Stimulated activated memory B cell treated with anti-CD40 and anti-IgM and Interleukin-4, amounts not matched to agents 10 μg/mL and 1 μg/mL and 100 μg/mL, for 72 hours (primary cell): Measurements from ENCODE around the gene MYO18B.

Experiments
- ATAC-seq: fragments of 150-1000 bp; cut with Tn5 transposase; 2 replicates; pipeline ENCODE4 v1.10.0; 2021
- H3K27ac Mint-ChIP-seq: one replicate; pipeline ENCODE4 v1.8.0; 2022; ENCODE audit warnings: mild to moderate bottlenecking, mixed read lengths
- H3K27me3 Mint-ChIP-seq: one replicate; pipeline ENCODE4 v1.8.0; 2022; ENCODE audit warnings: mixed read lengths
- H3K36me3 Mint-ChIP-seq: one replicate; pipeline ENCODE4 v1.8.0; 2022; ENCODE audit warnings: mixed read lengths
- H3K4me1 Mint-ChIP-seq: one replicate; pipeline ENCODE4 v1.8.0; 2022; ENCODE audit warnings: mixed read lengths
- H3K4me3 Mint-ChIP-seq: one replicate; pipeline ENCODE4 v1.8.0; 2022; ENCODE audit warnings: mild to moderate bottlenecking, moderate library complexity, mixed read lengths
- H3K9me3 Mint-ChIP-seq: one replicate; pipeline ENCODE4 v1.8.0; 2022; ENCODE audit warnings: mixed read lengths

The MYO18B gene

GRCh38 chr22:25919452-25919851, 177.5 kb downstream of the MYO18B start:
- Mint-ChIP-seq H3K9me3 (peaks cover 5% of the 10 kb centered on the region), H3K27ac (no peak overlapping the region), H3K27me3 (peaks cover 38% of the 10 kb centered on the region), H3K36me3 (no peaks in the 10 kb centered on the region), H3K4me3 (no peak overlapping the region), H3K4me1 (no peaks in the 10 kb centered on the region)
- ATAC-seq: no peak

- H3K27me3 Mint-ChIP-seq: peaks cover 42% of the 10 kb centered on the region
- H3K4me1 Mint-ChIP-seq: no peaks in the 10 kb centered on the region
- H3K27ac Mint-ChIP-seq: no peak overlapping the region
- ATAC-seq: no peak
- H3K4me3 Mint-ChIP-seq: no peak overlapping the region
- peaks cover 8% of the 10 kb centered on the region for H3K9me3 Mint-ChIP-seq
- no peaks in the 10 kb centered on the region for H3K36me3 Mint-ChIP-seq
Observed at GRCh38 chr22:25922141-25922540, 180.2 kb downstream of the MYO18B start.

GRCh38 chr22:25923914-25924313, 181.9 kb downstream of the MYO18B start:
- H3K9me3 Mint-ChIP-seq: peaks cover 10% of the 10 kb centered on the region
- no peaks in the 10 kb centered on the region for H3K4me1 Mint-ChIP-seq
- H3K27me3 Mint-ChIP-seq: peaks cover 38% of the 10 kb centered on the region
- H3K27ac Mint-ChIP-seq: no peak overlapping the region
- H3K4me3 Mint-ChIP-seq: no peak overlapping the region
- no peak for ATAC-seq
- no peaks in the 10 kb centered on the region for H3K36me3 Mint-ChIP-seq

GRCh38 chr22:25928038-25928437, 186.1 kb downstream of the MYO18B start:
- Mint-ChIP-seq H3K27me3 (peaks cover 18% of the 10 kb centered on the region), H3K4me1 (no peaks in the 10 kb centered on the region), H3K27ac (no peak overlapping the region), H3K9me3 (peaks cover 10% of the 10 kb centered on the region), H3K36me3 (no peaks in the 10 kb centered on the region), H3K4me3 (no peak overlapping the region)
- no peak for ATAC-seq

GRCh38 chr22:25929321-25929878, 187.4 kb downstream of the MYO18B start:
- Mint-ChIP-seq H3K36me3 (no peaks in the 10 kb centered on the region), H3K4me1 (no peaks in the 10 kb centered on the region), H3K27ac (no peak overlapping the region), H3K4me3 (no peak overlapping the region), H3K27me3 (peaks cover 5% of the 10 kb centered on the region), H3K9me3 (peaks cover 14% of the 10 kb centered on the region)
- no peak for ATAC-seq

- H3K27me3 Mint-ChIP-seq: peaks cover 3% of the 10 kb centered on the region
- ATAC-seq: no peak
- no peak overlapping the region for H3K27ac Mint-ChIP-seq
- H3K4me3 Mint-ChIP-seq: no peak overlapping the region
- H3K36me3 Mint-ChIP-seq: no peaks in the 10 kb centered on the region
- peaks cover 14% of the 10 kb centered on the region for H3K9me3 Mint-ChIP-seq
- no peaks in the 10 kb centered on the region for H3K4me1 Mint-ChIP-seq
Observed at GRCh38 chr22:25930083-25930482, 188.1 kb downstream of the MYO18B start.

- H3K27ac Mint-ChIP-seq: no peak overlapping the region
- H3K4me1 Mint-ChIP-seq: no peaks in the 10 kb centered on the region
- H3K27me3 Mint-ChIP-seq: peaks cover 10% of the 10 kb centered on the region
- H3K36me3 Mint-ChIP-seq: no peaks in the 10 kb centered on the region
- no peak overlapping the region for H3K4me3 Mint-ChIP-seq
- H3K9me3 Mint-ChIP-seq: peaks cover 14% of the 10 kb centered on the region
- no peak for ATAC-seq
Observed at GRCh38 chr22:25930788-25931310, 188.9 kb downstream of the MYO18B start.

- Mint-ChIP-seq H3K4me3 (no peak overlapping the region), H3K36me3 (no peaks in the 10 kb centered on the region), H3K27ac (no peak overlapping the region), H3K27me3 (peaks cover 15% of the 10 kb centered on the region), H3K4me1 (no peaks in the 10 kb centered on the region), H3K9me3 (peaks cover 4% of the 10 kb centered on the region)
- no peak for ATAC-seq
Observed at GRCh38 chr22:25933158-25933788, 191.3 kb downstream of the MYO18B start.

GRCh38 chr22:25935266-25936058, 193.5 kb downstream of the MYO18B start:
- no peak for ATAC-seq
- H3K27me3 Mint-ChIP-seq: peaks cover 23% of the 10 kb centered on the region
- no peak overlapping the region for H3K4me3 Mint-ChIP-seq
- no peaks in the 10 kb centered on the region for H3K36me3 Mint-ChIP-seq
- no peak overlapping the region for H3K27ac Mint-ChIP-seq
- no peaks in the 10 kb centered on the region for H3K4me1 Mint-ChIP-seq
- H3K9me3 Mint-ChIP-seq: peaks cover 4% of the 10 kb centered on the region

GRCh38 chr22:25938151-25938550, 196.2 kb downstream of the MYO18B start:
- Mint-ChIP-seq H3K9me3 (peaks cover 4% of the 10 kb centered on the region), H3K36me3 (no peaks in the 10 kb centered on the region), H3K27me3 (peaks cover 40% of the 10 kb centered on the region), H3K4me1 (no peaks in the 10 kb centered on the region), H3K4me3 (no peak overlapping the region), H3K27ac (no peak overlapping the region)
- ATAC-seq: no peak

- no peak for ATAC-seq
- Mint-ChIP-seq H3K9me3 (peaks cover 4% of the 10 kb centered on the region), H3K27ac (no peak overlapping the region)
Observed at GRCh38 chr22:25939384-25939783, 197.4 kb downstream of the MYO18B start.

GRCh38 chr22:25940479-25940878, 198.5 kb downstream of the MYO18B start:
- H3K9me3 Mint-ChIP-seq: peaks cover 4% of the 10 kb centered on the region
- ATAC-seq: no peak
- H3K27me3 Mint-ChIP-seq: peaks cover 47% of the 10 kb centered on the region

More at GRCh38 chr22:25939384-25939783, 197.4 kb downstream of the MYO18B start:
- H3K36me3 Mint-ChIP-seq: no peaks in the 10 kb centered on the region
- H3K4me3 Mint-ChIP-seq: no peak overlapping the region
- H3K4me1 Mint-ChIP-seq: no peaks in the 10 kb centered on the region
- peaks cover 53% of the 10 kb centered on the region for H3K27me3 Mint-ChIP-seq

GRCh38 chr22:25941365-25941960, 199.5 kb downstream of the MYO18B start:
- peaks cover 4% of the 10 kb centered on the region for H3K9me3 Mint-ChIP-seq

More at GRCh38 chr22:25940479-25940878, 198.5 kb downstream of the MYO18B start:
- H3K4me1 Mint-ChIP-seq: no peaks in the 10 kb centered on the region
- H3K27ac Mint-ChIP-seq: no peak overlapping the region
- H3K36me3 Mint-ChIP-seq: no peaks in the 10 kb centered on the region
- H3K4me3 Mint-ChIP-seq: no peak overlapping the region

GRCh38 chr22:25942115-25942855, 200.3 kb downstream of the MYO18B start:
- peak; percentile 22 for ATAC-seq
- Mint-ChIP-seq H3K36me3 (no peaks in the 10 kb centered on the region), H3K9me3 (peaks cover 4% of the 10 kb centered on the region), H3K27me3 (peaks cover 39% of the 10 kb centered on the region), H3K4me3 (no peak overlapping the region), H3K4me1 (no peaks in the 10 kb centered on the region), H3K27ac (no peak overlapping the region)

More at GRCh38 chr22:25941365-25941960, 199.5 kb downstream of the MYO18B start:
- no peak for ATAC-seq
- Mint-ChIP-seq H3K4me1 (no peaks in the 10 kb centered on the region), H3K4me3 (no peak overlapping the region), H3K27ac (no peak overlapping the region), H3K36me3 (no peaks in the 10 kb centered on the region), H3K27me3 (peaks cover 39% of the 10 kb centered on the region)
